Small intestine (tissue), 7 donors: ENCODE measurements around the gene RNF182. TPM values are rescaled to one million over a fixed set of nuclear protein-coding genes. Genes with fewer than 3 reads are reported as not detected.

ENCODE experiments used
- DNase-seq, 2 donors: peaks; one replicate each; pipeline versions ENCODE4 v3.0.0 to v3.0.0-alpha.2; 2013
- FAIRE-seq: peaks from 2 replicates; lab custom pipeline; 2012; peaks lifted over from hg19 to GRCh38; lab: Jason Lieb, UNC
- H3K27ac ChIP-seq, 3 donors: one replicate each; pipeline ENCODE4 v1.5.1; 2013; ENCODE audit warnings: low read length in 2 of 3, mild to moderate bottlenecking in 2 of 3, control low read depth in 1 of 3, inconsistent platforms in 1 of 3, low read depth in 1 of 3, moderate library complexity in 1 of 3
- H3K27me3 ChIP-seq, 3 donors: one replicate each; pipeline ENCODE4 v1.6.1; 2013; ENCODE audit warnings: low read length in 3 of 3, inconsistent platforms in 1 of 3; ENCODE audit not compliant: control insufficient read depth in 3 of 3, insufficient read depth in 3 of 3
- H3K36me3 ChIP-seq, 3 donors: one replicate each; pipeline ENCODE4 v1.6.1; 2013; ENCODE audit warnings: low read length in 3 of 3, inconsistent platforms in 1 of 3, low read depth in 1 of 3, mild to moderate bottlenecking in 1 of 3, moderate library complexity in 1 of 3; ENCODE audit not compliant: control insufficient read depth in 3 of 3, insufficient read depth in 2 of 3
- H3K4me1 ChIP-seq, 3 donors: one replicate each; pipeline ENCODE4 v1.6.1; 2013; ENCODE audit warnings: low read length in 2 of 3, inconsistent platforms in 1 of 3, low read depth in 1 of 3, mild to moderate bottlenecking in 1 of 3, moderate library complexity in 1 of 3; ENCODE audit not compliant: control insufficient read depth in 3 of 3, insufficient read depth in 2 of 3
- H3K4me3 ChIP-seq, 3 donors: one replicate each; pipeline ENCODE4 v1.5.1; 2013; ENCODE audit warnings: low read length in 3 of 3, control low read depth in 1 of 3, inconsistent platforms in 1 of 3, low read depth in 1 of 3, mild to moderate bottlenecking in 1 of 3, moderate library complexity in 1 of 3
- H3K9me3 ChIP-seq, 2 donors: one replicate each; pipeline ENCODE4 v1.6.1; 2013; ENCODE audit warnings: low read depth in 1 of 2, low read length in 1 of 2; ENCODE audit not compliant: control insufficient read depth in 2 of 2, insufficient read depth in 1 of 2
- WGBS, 3 donors: extraction: QIAGEN DNeasy Blood & Tissue Kit; methylation state at CpG; one replicate each; pipeline ENCODE4 v1.1.7; 2013; 5-methylcytosine and 5-hydroxymethylcytosine counted together
- polyA plus RNA-seq, 4 donors: library from polyadenylated mRNA; stranded (reverse) in 3 of 4; unstranded in 1 of 4; fragments of 200-250 nt in 3 of 4; fragments of 120-200 nt in 1 of 4; gene quantifications; one replicate each; pipeline versions ENCODE4 v1.2.1 to v1.2.3, GENCODE V29; 2013
- donor health status: healthy with polysubstance abuse.
- donor health status: control.
- donor health status: control.
- donor health status: Bipolar disorder and iron deficiency.
- donor health status: healthy.

Gene RNF182
- polyA plus RNA-seq, 4 donors = 0.86 to 1.1 TPM; not detected in 2

DNA sequence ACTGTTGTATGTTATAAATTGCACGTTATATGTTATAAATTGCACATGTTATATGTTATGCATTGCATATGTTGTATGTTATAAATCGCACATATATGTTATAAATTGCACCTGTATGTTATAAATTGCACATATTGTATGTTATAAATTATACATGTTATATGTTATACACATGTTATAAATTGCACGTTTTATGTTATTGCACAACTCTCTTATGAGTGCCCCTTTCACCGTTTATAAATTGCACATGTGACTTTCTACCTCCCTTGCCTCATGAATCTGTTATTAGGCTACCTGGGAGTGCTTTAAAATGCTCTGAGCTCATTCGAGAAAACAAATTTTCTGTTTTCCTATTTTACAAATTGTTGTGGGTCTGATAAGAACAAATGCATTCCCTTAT, 84.1 kb downstream of the RNF182 start:
- Histone ChIP-seq H3K4me3 (no peak overlapping the region), H3K27me3 (peaks cover 0 to 5% (median 4%) of the 10 kb centered on the region in 3 donors), H3K4me1 (no peaks in the 10 kb centered on the region), H3K27ac (no peak overlapping the region), H3K36me3 (no peaks in the 10 kb centered on the region), H3K9me3 (no peaks in the 10 kb centered on the region)
- 72 to 82% (median 77%) methylated on average over 5 of the region's 5 CpGs for WGBS, 3 donors
- DNase-seq (no peak), FAIRE-seq (no peak)

DNA sequence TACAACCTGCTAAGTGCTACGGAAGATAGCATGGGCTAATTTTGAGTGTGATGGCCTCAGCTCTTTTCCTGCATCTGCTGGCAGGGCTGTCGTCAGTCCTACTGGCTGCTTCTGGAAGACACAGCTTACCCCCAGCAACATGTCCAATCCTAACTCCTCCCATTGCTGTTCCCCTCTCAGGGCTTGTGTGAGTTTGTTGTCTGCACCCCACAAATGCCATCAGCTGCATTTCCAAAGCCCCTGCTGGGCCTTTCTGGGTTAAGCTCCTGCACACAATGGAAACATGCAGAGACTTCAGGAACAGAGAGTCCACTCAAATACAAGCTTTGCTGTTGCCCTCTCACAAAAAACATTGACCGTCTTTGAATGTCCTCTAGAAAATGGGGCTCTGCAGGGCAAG, 84.7 kb downstream of the RNF182 start:
- Histone ChIP-seq H3K4me3 (no peak overlapping the region), H3K36me3 (no peaks in the 10 kb centered on the region), H3K27ac (no peak overlapping the region), H3K9me3 (no peaks in the 10 kb centered on the region), H3K27me3 (peaks cover 0 to 5% (median 4%) of the 10 kb centered on the region in 3 donors), H3K4me1 (no peaks in the 10 kb centered on the region)
- DNase-seq = no peak
- 82 to 90% (median 86%) methylated on average over 3 of the region's 3 CpGs for WGBS, 3 donors
- FAIRE-seq = no peak

DNA sequence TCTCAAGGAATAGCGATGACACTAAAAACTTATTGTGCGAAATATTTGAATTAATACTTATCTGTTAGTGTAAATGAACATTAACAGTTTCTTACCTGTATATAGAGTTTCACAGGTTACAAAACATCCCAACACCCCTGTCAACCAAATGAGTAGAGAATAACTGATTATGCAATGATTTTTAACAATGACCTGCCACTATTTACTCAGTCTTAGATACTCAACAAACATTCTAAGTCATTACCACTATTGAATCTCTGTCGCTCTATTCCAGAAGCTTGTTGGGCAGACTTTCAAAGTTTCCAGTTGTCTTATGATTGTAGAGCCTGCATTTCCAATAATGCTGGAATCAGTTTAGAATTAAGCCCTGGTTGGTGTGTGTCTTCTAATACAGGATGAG, 85.5 kb downstream of the RNF182 start:
- FAIRE-seq = no peak
- 73 to 79% (median 77%) methylated on average over 3 of the region's 3 CpGs for WGBS, 3 donors
- Histone ChIP-seq H3K27ac (no peak overlapping the region), H3K9me3 (no peaks in the 10 kb centered on the region), H3K36me3 (no peaks in the 10 kb centered on the region), H3K4me3 (no peak overlapping the region), H3K4me1 (no peaks in the 10 kb centered on the region), H3K27me3 (peaks cover 0 to 4% (median 2%) of the 10 kb centered on the region in 3 donors)
- DNase-seq = no peak

DNA sequence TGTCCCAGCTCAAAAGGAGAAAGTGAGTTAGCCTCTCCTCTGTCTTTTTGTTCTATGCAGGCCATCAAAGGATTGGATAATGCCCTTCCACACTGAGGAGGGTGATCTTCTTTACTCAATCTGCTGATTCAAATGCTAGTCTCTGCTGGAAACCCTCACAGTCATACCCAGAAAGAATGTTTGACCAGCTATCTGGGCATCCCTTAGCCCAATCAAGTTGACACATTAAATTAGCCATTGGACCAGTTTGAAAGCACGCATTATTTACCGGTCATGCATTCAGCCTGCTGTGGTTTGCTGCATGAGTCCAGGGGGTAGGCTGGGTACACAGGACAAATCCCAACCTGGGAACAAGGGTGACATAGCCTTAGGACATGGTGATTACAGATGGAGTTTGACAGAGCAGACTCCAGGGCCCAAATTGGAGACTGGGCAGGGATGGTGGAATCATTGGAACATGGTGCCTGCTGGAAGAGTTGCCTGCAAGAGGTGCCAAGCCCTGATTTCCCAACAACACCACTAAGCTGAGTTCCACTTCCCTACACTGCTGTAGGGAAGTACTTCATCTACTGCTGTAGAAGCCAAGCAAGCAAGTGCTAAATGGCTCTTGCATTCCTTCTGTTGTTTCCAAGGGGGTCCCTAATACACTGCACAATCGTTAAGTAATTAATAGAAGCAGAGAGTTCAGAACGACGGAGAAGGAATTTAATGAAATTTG, 87.7 kb downstream of the RNF182 start:
- Histone ChIP-seq H3K27ac (no peak overlapping the region), H3K4me3 (no peak overlapping the region), H3K4me1 (no peaks in the 10 kb centered on the region), H3K9me3 (no peaks in the 10 kb centered on the region), H3K36me3 (no peaks in the 10 kb centered on the region), H3K27me3 (peaks cover 0 to 6% (median 0%) of the 10 kb centered on the region in 3 donors)
- WGBS, 3 donors = 95 to 96% (median 95%) methylated on average over 5 of the region's 5 CpGs
- DNase-seq (no peak), FAIRE-seq (no peak)

GRCh38 chr6:14015964-14016363, 91.2 kb downstream of the RNF182 start:
- DNase-seq (no peak), FAIRE-seq (no peak)
- Histone ChIP-seq H3K27ac (no peak overlapping the region), H3K9me3 (peaks cover 0 to 3% of the 10 kb centered on the region in 2 donors), H3K4me3 (no peak overlapping the region), H3K27me3 (peaks cover 0 to 2% (median 0%) of the 10 kb centered on the region in 3 donors), H3K36me3 (no peaks in the 10 kb centered on the region), H3K4me1 (no peaks in the 10 kb centered on the region)
- 87 to 89% (median 89%) methylated on average over 5 of the region's 5 CpGs for WGBS, 3 donors

- Histone ChIP-seq H3K4me3 (no peak overlapping the region), H3K4me1 (no peaks in the 10 kb centered on the region), H3K36me3 (no peaks in the 10 kb centered on the region), H3K27me3 (peaks cover 0 to 2% (median 0%) of the 10 kb centered on the region in 3 donors), H3K9me3 (peaks cover 0 to 3% of the 10 kb centered on the region in 2 donors), H3K27ac (no peak overlapping the region)
- DNase-seq (no peak), FAIRE-seq (no peak)
- WGBS, 3 donors = 90 to 96% (median 96%) methylated on average over 11 to 12 of the region's 12 CpGs
Observed at GRCh38 chr6:14016432-14016831, 91.7 kb downstream of the RNF182 start.

DNA sequence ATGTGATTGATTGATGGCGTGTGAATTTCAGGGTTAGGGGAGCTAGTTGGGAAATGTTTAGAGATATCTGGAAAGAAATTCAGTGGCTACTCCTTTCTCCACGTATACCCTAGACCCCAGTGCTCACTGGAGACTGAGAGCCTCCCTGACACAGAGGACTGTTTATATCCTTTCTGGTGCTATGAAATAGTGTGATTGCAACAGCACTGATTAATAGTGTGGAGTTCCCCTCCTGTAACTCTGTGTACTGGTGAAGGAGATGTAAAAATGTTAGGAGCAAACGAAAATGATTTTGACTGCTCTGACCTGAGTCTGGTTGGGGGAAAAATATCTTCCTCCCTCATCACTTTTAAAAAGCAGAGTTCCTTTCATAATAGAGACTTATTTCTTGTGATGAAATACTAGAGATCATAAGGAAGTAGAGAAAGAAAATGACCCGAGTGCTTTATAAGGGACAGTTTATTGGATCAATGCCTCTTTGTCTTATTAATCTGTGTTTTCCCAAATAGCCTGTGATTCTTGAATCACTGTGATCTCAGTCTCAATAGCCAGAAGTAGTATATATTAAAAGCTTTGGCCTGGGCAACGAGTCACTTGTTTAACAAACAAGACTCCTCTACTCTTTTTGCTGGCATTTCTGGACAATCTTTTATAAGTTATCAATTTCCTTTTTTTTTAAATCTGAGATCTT, 92.3 kb downstream of the RNF182 start:
- no peaks in the 10 kb centered on the region for H3K36me3 ChIP-seq
- no peak overlapping the region for H3K27ac ChIP-seq
- H3K4me3 ChIP-seq = no peak overlapping the region
- peaks cover 0 to 3% of the 10 kb centered on the region in 2 donors for H3K9me3 ChIP-seq
- H3K4me1 ChIP-seq = no peaks in the 10 kb centered on the region
- no peak for DNase-seq
- no peak for FAIRE-seq
- WGBS, 3 donors = 32 to 44% (median 34%) methylated on average over 5 of the region's 5 CpGs
- H3K27me3 ChIP-seq = peaks cover 0 to 2% (median 0%) of the 10 kb centered on the region in 3 donors

GRCh38 chr6:14017626-14018475, 93.1 kb downstream of the RNF182 start:
- FAIRE-seq (no peak), DNase-seq (no peak)
- peaks cover 0 to 2% (median 0%) of the 10 kb centered on the region in 3 donors for H3K27me3 ChIP-seq
- peaks cover 0 to 3% of the 10 kb centered on the region in 2 donors for H3K9me3 ChIP-seq
- 89 to 92% (median 91%) methylated on average over 28 to 46 of the region's 46 CpGs for WGBS, 3 donors
- no peaks in the 10 kb centered on the region for H3K36me3 ChIP-seq
- H3K4me3 ChIP-seq = no peak overlapping the region
- H3K27ac ChIP-seq = no peak overlapping the region
- no peaks in the 10 kb centered on the region for H3K4me1 ChIP-seq
